ENCODE results near the gene SPRING1. TPM values are rescaled to one million over a fixed set of nuclear protein-coding genes. Genes with fewer than 3 reads are reported as not detected.

The SPRING1 gene
- total and polyA plus RNA-seq, 7 donors: 4.1 to 10.6 (median 7.9) TPM

GRCh38 chr12:116735951-116736599 lies 1.8 kb downstream of the SPRING1 start:
- Histone ChIP-seq H3K27ac (no peak overlapping the region), H3K27me3 (ENCODE audit: insufficient read depth in 3 of 3, low read length in 2 of 3) (no peaks in the 10 kb centered on the region), H3K36me3 (ENCODE audit: insufficient read depth in 1 of 2, low read depth in 1 of 2) (peaks cover 0 to 37% of the 10 kb centered on the region in 2 donors), H3K4me1 (peaks cover 13% of the 10 kb centered on the region), H3K4me3 (peak overlapping the region; percentile 86), H3K9me3 (no peaks in the 10 kb centered on the region)
- ATAC-seq (no peak), DNase-seq (no peak)
- WGBS, 3 donors: 72 to 75% (median 73%) methylated on average over 9 of the region's 9 CpGs
- intact Hi-C loops (cut with DNase I): loop anchor here (2.0 to 5.0 kb wide), 2 partner anchors 81 to 85 kb away; no protein-coding TSS in a partner anchor
- no peak for TF ChIP-seq CTCF (IDR thresholded peaks at IDR 0.05)

DNA sequence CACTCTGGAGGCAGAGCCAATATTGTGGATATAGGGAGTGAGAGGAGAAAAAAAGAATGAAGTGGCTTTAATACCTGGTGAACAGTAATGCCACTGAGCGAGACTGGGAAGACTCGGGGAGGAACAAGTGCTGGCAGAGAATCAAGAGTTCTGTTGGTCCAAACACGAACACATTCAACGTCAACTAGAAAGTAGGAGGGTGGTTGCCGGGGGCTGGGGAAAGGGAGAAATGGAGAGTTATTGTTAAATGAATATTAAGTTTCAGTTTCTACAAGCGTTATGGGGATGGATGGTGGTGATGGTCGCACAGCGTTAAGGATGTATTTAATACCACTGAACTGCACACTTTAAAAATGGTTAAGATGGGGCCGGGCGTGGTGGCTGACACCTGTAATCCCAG lies 2.8 kb downstream of the SPRING1 start:
- no peak overlapping the region for H3K4me3 ChIP-seq
- intact Hi-C loops (cut with DNase I): loop anchor here in 1 of 2 donors (5.0 kb wide), 1 partner anchor 82 kb away; no protein-coding TSS in a partner anchor
- DNase-seq (no peak), ATAC-seq (no peak)
- no peaks in the 10 kb centered on the region for H3K9me3 ChIP-seq
- whole genome bisulfite sequencing, 3 donors: 81 to 86% (median 85%) methylated on average over 10 of the region's 10 CpGs
- peaks cover 13% of the 10 kb centered on the region for H3K4me1 ChIP-seq
- H3K27me3 ChIP-seq (ENCODE audit: insufficient read depth in 3 of 3, low read length in 2 of 3): no peaks in the 10 kb centered on the region
- TF ChIP-seq CTCF (IDR thresholded peaks at IDR 0.05): no peak
- no peak overlapping the region for H3K27ac ChIP-seq
- peaks cover 0 to 46% of the 10 kb centered on the region in 2 donors for H3K36me3 ChIP-seq (ENCODE audit: insufficient read depth in 1 of 2, low read depth in 1 of 2)

DNA sequence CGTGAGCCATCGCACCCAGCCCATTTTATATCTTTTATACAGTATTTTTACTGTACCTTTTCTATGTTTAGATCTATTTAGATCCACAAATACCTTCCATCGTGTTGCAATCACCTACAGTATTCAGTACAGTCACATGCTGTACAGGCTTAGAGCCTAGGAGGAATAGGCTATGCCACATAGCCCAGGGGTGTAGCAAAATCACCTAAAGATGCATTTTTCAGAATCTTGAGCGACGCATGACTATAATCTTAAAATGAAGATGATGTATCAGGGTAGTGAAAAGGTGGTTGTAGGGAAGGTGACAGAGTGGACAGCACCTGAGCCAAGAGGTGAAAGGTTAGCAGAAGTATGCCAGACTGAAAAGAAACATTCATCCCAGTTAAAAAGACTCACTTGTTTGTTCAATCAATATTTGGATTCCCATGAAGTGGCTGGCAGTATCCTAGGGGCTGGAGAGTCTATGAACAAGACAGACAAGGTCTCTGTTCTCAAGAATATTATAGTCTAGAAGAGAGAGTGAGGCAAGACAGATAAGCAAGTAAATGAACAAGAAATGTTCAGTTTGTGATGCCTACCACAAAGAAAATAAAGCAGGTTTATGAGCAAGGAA lies 3.6 kb downstream of the SPRING1 start:
- intact Hi-C loops (cut with DNase I): no loop called here
- no peak overlapping the region for H3K27ac ChIP-seq
- WGBS, 3 donors: 90 to 94% (median 91%) methylated on average over 5 of the region's 5 CpGs
- no peak overlapping the region for H3K4me3 ChIP-seq
- H3K4me1 ChIP-seq: peaks cover 13% of the 10 kb centered on the region
- TF ChIP-seq CTCF (IDR thresholded peaks at IDR 0.05): no peak
- ATAC-seq (no peak), DNase-seq (no peak)
- no peaks in the 10 kb centered on the region for H3K9me3 ChIP-seq
- H3K36me3 ChIP-seq (ENCODE audit: insufficient read depth in 1 of 2, low read depth in 1 of 2): peaks cover 0 to 54% of the 10 kb centered on the region in 2 donors
- no peaks in the 10 kb centered on the region for H3K27me3 ChIP-seq (ENCODE audit: insufficient read depth in 3 of 3, low read length in 2 of 3)

DNA sequence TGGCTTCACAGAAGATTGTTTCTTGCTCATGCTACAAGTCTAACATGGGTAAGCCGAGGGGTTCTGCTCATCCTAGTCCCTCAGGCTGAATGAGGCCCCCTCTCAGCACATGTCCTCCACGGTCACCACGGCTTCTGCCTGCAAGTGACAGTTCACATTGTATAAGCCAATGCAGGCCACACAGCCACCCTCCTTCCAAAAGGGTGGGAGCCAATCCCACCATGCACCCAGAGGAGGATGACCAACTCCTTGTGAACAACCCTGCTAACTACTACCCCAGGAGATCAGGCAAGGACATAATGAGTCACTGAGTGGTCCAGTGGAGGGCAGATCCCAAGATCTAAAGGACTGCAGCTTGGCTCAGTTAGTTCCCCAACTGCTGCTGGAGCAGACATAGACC lies 6.1 kb downstream of the SPRING1 start:
- Histone ChIP-seq H3K4me3 (no peak overlapping the region), H3K9me3 (no peaks in the 10 kb centered on the region), H3K27ac (no peak overlapping the region), H3K4me1 (peaks cover 6% of the 10 kb centered on the region), H3K36me3 (ENCODE audit: insufficient read depth in 1 of 2, low read depth in 1 of 2) (peaks cover 0 to 56% of the 10 kb centered on the region in 2 donors), H3K27me3 (ENCODE audit: insufficient read depth in 3 of 3, low read length in 2 of 3) (no peaks in the 10 kb centered on the region)
- ATAC-seq: no peak
- 89 to 91% (median 90%) methylated on average over 3 of the region's 3 CpGs for WGBS, 3 donors
- DNase-seq: no peak
- no peak for TF ChIP-seq CTCF (IDR thresholded peaks at IDR 0.05)
- intact Hi-C loops (cut with DNase I): no loop called here

All from psoas muscle (tissue), 8 donors.